ENCODE measurements around the gene NKG7.

The NKG7 gene

GRCh38 chr19:51333836-51334460 lies 38.5 kb downstream of the NKG7 start:
- peak; percentile 15 for DNase-seq

- DNase-seq = no peak
Observed at GRCh38 chr19:51331716-51332115, 40.7 kb downstream of the NKG7 start.

- no peak for DNase-seq
Observed at GRCh38 chr19:51331193-51331592, 41.3 kb downstream of the NKG7 start.

- no peak for DNase-seq
Observed at GRCh38 chr19:51330366-51330765, 42.1 kb downstream of the NKG7 start.

GRCh38 chr19:51329411-51329810 lies 43.0 kb downstream of the NKG7 start:
- DNase-seq = no peak

GRCh38 chr19:51327066-51328001 lies 45.1 kb downstream of the NKG7 start:
- peak; percentile 80 for DNase-seq

GRCh38 chr19:51326216-51327065 lies 46.0 kb downstream of the NKG7 start:
- no peak for DNase-seq

- peak; percentile 3 for DNase-seq
Observed at GRCh38 chr19:51325161-51325976, 47.1 kb downstream of the NKG7 start.

GRCh38 chr19:51324167-51324481 lies 48.3 kb downstream of the NKG7 start:
- no peak for DNase-seq

- no peak for DNase-seq
Observed at GRCh38 chr19:51323481-51324166, 48.8 kb downstream of the NKG7 start.

- no peak for DNase-seq
Observed at GRCh38 chr19:51321799-51322198, 50.7 kb downstream of the NKG7 start.
